GM18520 (cell line): ENCODE results near the gene TTPAL.

Source experiments
- ATAC-seq: cut with Tn5 transposase; IDR thresholded peaks from one replicate; pipeline ENCODE4 v1.9.1; 2021; ENCODE audit not compliant: unreplicated experiment

Gene TTPAL

DNA sequence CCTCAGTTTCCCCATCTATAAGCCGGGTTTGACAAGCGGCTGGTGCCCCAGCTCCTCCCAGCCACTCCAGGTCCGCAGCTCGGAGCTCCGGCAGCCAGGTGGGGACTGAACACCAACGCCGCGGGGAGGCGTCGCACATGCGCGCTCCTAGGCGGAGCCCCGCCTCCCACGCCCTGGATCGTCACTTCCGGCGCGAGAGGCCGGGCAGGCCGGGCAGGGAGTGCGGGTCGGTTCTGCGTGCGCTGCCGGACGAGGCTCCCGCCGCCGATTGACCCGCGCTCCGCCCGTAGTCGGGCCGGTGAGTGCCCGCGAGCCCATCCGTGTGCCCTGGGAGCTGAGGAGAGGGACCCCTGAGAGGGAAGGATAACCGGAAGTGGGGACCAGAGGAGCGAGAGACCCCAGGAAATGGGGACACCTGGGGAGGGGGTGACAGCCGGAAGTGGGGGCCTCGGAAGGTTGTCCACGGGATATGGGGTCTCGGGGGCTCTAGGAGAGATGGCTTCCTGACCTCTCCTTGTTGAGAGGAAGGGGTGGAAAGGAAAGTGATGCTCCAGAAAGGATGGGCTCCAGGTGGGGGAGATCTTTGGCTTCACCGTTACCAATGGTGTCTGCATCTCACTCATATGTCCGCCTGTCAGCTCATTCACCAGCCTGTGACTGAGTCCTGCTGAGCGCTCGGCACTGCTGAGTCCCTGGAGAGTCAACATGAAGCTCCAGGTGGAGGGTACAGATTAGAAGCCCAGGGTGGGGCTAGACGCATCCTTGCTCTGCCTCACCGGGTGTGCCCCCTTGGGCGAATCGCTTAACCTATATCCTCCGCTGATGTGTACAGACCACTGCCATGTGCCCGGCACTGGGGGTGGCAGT is at the start of gene TTPAL:
Gene TTPAL, plus strand, starts transcription at position 181 of the 867 bp plus-strand sequence. CDS start 4,126 bp downstream, outside the sequence.
- peak; percentile 86 for ATAC-seq

GRCh38 chr20:44425923-44426322 is 49.8 kb upstream of the TTPAL start:
- ATAC-seq, result no peak

GRCh38 chr20:44426879-44427790 is 48.5 kb upstream of the TTPAL start:
- ATAC-seq, result no peak

- ATAC-seq, result no peak
Observed at GRCh38 chr20:44427804-44428173, 47.9 kb upstream of the TTPAL start.

- ATAC-seq, result no peak
Observed at GRCh38 chr20:44428174-44429016, 47.3 kb upstream of the TTPAL start.

DNA sequence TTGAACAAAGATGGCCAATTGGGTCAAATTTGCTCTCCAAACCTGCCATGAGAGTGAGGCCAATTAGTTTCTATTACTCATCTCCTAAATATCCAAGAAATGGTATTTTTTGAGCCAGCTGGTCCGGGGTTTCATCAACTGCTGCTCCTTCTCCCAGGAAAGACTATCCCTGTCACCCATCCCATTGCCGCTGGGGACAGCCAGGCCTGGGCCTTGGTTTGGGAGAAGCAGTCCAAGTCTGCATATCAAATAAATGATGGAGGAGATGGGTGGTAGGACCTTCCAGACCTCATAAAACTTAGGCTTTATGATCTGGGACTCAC is 46.7 kb upstream of the TTPAL start:
- ATAC-seq, result no peak

GRCh38 chr20:44429419-44430269 is 46.0 kb upstream of the TTPAL start:
- ATAC-seq, result no peak

DNA sequence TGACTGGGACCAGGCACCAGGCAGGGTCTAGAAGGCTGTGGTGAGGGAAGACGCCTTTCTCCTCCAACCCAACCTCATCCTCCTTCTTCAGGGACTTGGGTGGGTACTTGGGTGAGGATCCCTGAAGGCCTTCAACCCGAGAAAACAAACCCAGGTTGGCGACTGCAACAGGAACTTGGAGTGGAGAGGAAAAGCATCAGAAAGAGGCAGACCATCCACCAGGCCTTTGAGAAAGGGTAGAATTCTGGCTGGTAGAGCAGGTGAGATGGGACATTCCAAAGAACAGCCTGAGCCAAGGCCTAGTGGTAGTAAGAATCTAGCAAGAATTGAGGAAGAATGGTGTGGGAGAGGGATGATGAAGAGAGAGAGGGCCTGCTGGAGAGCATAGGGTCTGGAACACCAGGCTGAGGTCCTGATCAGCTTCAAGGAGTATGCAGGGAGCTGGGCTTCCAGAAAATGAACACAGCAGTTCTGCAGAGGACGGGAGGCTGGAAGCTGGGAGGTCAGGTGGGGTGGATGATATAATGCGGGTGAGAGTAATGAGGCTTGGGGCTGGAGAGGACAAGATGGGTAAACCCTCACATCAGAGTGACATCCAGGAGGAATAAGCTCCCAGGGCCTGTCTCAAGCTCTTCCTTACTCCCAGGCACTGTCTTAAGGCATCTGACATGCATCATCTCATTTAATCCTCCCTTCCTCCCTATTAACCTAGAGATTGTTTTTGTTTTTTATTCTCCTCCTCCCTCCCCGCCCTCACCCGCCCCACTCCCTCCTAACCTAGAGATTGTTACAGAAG is 45.2 kb upstream of the TTPAL start:
- ATAC-seq, result no peak

- no peak for ATAC-seq
Observed at GRCh38 chr20:44431118-44431501, 44.6 kb upstream of the TTPAL start.

DNA sequence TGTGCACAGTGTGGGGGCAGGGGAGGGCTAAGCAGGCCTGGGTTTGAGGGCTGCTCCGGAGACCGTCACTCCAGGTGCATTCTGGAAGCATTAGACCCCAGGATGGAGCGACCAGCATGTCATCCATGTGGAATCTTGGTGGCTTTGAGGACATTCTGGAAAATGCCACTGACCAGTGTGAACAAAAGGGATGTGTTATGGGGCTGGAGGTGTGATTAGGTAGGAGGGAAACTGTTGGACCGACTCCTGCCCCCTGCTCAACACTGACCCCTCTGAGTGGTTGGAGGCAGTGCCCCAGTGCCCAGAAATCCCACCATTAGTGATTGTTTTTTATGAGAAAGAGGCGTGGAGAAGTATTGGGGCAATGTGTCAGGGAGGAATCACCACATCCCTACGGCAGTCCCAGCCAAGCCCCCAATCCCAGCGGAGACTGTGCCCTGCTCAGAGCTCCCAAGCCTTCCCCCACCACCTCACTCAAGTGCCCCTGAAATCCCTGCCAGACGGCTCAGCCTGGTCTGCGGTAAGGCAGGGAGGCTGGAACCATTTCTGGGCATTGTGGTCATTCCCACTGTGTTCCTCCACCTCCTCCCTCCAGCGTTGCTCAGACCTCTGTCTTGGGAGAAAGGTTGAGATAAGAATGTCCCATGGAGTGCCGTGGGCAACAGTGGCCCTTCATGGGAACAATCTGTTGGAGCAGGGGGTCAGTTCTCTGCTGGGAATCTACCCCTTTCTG is 44.0 kb upstream of the TTPAL start:
- ATAC-seq, result no peak

- no peak for ATAC-seq
Observed at GRCh38 chr20:44432618-44433577, 42.8 kb upstream of the TTPAL start.

- ATAC-seq, result no peak
Observed at GRCh38 chr20:44433751-44434538, 41.7 kb upstream of the TTPAL start.

- no peak for ATAC-seq
Observed at GRCh38 chr20:44435630-44436335, 39.9 kb upstream of the TTPAL start.

DNA sequence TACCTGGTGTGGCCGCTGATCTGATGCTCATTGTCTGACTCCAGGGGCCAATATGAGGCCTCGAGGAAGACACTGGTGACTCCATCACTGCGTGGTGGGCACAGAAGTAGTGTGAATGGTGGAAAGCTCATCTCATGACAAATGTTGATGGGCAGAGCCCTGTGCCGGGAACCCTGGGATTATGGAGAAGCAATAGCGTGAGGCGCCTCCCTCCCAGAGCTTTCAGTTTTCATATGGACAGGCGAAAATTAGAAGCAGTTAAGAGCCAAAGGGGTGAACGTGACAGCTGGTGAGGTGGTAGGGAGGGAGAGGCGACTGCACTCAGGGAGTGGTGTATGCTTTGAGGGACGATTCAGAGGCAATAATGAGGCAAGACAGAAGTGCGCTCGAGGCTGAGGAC is 39.3 kb upstream of the TTPAL start:
- ATAC-seq, result no peak

- ATAC-seq, result no peak
Observed at GRCh38 chr20:44437497-44437896, 38.2 kb upstream of the TTPAL start.

DNA sequence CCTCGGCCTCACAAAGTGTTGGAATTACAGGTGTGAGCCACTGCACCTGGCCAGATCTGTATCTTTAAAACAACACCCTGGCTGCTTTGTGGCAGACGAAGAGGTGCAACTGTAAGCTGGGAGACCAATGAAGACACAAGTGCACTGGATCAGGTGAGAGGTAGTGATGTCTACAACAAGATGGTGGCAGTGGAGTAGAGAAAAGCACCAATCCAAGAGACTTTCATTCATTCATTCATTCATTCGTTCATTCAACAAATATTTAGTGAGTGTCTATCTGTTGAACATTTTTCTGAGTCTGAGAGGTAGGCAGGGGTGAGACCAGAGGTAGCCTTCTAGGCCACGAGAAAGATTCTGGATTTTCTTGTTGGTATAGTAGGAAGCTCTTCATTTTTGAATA is 36.9 kb upstream of the TTPAL start:
- no peak for ATAC-seq
